NCI-H2107 treated with DMSO at 0.1 percent for 48 hours (cell line): ENCODE results near the gene SMOC2.
A peak's percentile ranks its signal among the peaks of the same experiment; 100 is the strongest.

Source experiments
- DNase-seq: peaks from one replicate; lab custom pipeline; 2025; ENCODE audit not compliant: unreplicated experiment; lab: John Stamatoyannopoulos, UW

SMOC2 gene

GRCh38 chr6:168641446-168641845, 200.5 kb downstream of the SMOC2 start:
- no peak for DNase-seq

- no peak for DNase-seq
These were observed 202.4 kb downstream of the SMOC2 start for GRCh38 chr6:168643401-168643800.

GRCh38 chr6:168645326-168645725, 204.3 kb downstream of the SMOC2 start:
- DNase-seq, result no peak

- DNase-seq, result no peak
These were observed 206.3 kb downstream of the SMOC2 start for GRCh38 chr6:168647271-168647670.

- no peak for DNase-seq
These were observed 207.5 kb downstream of the SMOC2 start for GRCh38 chr6:168648240-168649125.

GRCh38 chr6:168649209-168649608, 208.2 kb downstream of the SMOC2 start:
- no peak for DNase-seq

GRCh38 chr6:168650671-168651111, 209.7 kb downstream of the SMOC2 start:
- no peak for DNase-seq

GRCh38 chr6:168655462-168656152, 214.6 kb downstream of the SMOC2 start:
- no peak for DNase-seq

- DNase-seq, result no peak
These were observed 217.1 kb downstream of the SMOC2 start for GRCh38 chr6:168658059-168658458.

GRCh38 chr6:168660400-168660945, 219.5 kb downstream of the SMOC2 start:
- DNase-seq, result no peak

- no peak for DNase-seq
These were observed 221.4 kb downstream of the SMOC2 start for GRCh38 chr6:168662301-168662936.

GRCh38 chr6:168663041-168663440, 222.1 kb downstream of the SMOC2 start:
- no peak for DNase-seq

GRCh38 chr6:168664956-168665355, 224.0 kb downstream of the SMOC2 start:
- peak; percentile 56 for DNase-seq

- DNase-seq, result no peak
These were observed 225.2 kb downstream of the SMOC2 start for GRCh38 chr6:168666170-168666569.

GRCh38 chr6:168666699-168667427, 225.9 kb downstream of the SMOC2 start:
- no peak for DNase-seq

GRCh38 chr6:168667428-168667805, 226.4 kb downstream of the SMOC2 start:
- DNase-seq, result no peak

GRCh38 chr6:168670401-168670985, 229.5 kb downstream of the SMOC2 start:
- DNase-seq, result no peak

GRCh38 chr6:168671028-168671862, 230.3 kb downstream of the SMOC2 start:
- no peak for DNase-seq

- DNase-seq, result peak; percentile 27
These were observed 231.0 kb downstream of the SMOC2 start for GRCh38 chr6:168671863-168672546.
